IPS-18c (cell line): ENCODE results near the gene IGSF3.

Experiments used
- H3K4me3 ChIP-seq: 2 replicates; pipeline ENCODE4 v1.7.0; 2013; ENCODE audit warnings: low read depth, mild to moderate bottlenecking, low read length, moderate library complexity; ENCODE audit not compliant: insufficient read depth
- H3K9me3 ChIP-seq: one replicate; pipeline ENCODE4 v1.6.1; 2013; ENCODE audit warnings: mild to moderate bottlenecking, low read length, moderate library complexity; ENCODE audit not compliant: control insufficient read depth, insufficient read depth

The IGSF3 gene

DNA sequence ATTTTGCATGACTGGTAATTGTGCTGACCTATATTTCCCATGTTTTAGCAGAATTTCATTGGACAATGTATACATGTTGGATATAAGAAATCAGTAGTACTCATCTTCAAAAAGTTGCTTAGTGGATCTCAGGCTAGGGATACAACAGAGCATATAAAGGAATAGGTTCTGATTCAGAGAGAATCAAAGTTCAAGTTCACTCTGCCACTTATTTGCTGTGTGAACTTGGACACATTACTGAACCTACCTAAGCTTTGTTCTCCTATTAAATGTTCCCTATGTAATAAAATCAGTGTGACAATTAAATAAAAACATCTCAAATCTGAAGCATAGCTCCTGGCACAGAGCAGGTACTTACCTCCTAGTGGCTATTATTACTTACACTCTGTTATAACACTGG, 106.0 kb downstream of the IGSF3 start:
- Histone ChIP-seq H3K9me3 (no peaks in the 10 kb centered on the region), H3K4me3 (no peak overlapping the region)

DNA sequence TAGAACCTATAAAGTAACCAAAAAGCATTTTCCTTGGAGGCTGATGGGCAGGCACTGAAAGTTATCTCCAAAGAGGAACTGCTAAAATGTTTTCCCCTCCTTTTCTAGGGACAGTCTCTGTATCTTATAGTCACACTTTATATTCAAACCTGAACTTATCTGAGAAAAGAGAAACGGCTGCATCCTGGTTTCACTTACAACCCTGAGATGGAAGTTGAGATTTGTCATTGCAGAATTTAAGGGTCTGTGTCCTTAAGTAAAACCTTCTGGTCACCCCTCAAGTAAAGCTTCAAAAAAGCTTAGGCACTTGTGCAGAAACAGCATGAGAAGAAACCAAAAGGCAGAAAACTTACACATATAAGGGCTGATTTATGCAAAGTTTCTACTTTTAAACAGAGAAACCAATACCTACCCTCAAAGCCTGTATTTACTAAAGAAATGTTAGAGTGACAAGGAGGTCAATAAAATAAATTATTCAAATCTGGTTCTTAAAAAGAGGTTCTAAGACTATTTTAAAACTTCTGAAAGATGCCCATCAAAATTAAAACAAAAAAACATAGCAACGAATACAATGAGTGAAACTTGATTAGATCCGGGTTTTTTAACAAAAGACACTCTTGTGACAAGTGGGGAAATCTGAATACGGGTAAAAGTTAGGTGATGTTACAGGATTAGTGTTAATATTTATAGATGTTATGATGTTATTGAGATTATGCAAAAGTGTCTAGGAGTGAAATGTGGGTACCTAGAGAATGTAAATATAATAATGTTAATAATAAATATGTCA, 106.6 kb downstream of the IGSF3 start:
- no peak overlapping the region for H3K4me3 ChIP-seq
- H3K9me3 ChIP-seq = no peaks in the 10 kb centered on the region

DNA sequence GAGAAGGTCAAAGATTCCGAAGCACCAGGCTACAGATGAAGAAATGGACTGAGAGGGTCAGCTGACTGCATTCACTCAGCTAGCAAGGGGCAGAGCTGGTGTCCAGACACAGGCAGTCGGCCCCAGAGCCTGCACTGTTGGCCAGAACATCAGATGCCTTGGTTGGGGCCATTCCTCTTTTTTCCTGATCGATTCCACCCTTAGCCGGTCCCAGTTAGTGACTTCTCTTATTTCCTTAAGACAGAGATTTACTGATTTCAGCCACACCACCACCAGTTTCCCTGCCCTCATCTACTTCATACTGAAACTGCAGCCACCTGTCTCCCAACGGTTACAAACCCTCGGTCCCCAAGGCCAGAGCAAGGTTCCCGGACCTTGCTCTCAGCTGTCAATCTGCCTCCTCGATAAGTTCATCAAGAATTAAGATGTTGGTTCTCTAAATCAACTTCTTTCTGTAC, 108.2 kb downstream of the IGSF3 start:
- no peaks in the 10 kb centered on the region for H3K9me3 ChIP-seq
- no peak overlapping the region for H3K4me3 ChIP-seq

DNA sequence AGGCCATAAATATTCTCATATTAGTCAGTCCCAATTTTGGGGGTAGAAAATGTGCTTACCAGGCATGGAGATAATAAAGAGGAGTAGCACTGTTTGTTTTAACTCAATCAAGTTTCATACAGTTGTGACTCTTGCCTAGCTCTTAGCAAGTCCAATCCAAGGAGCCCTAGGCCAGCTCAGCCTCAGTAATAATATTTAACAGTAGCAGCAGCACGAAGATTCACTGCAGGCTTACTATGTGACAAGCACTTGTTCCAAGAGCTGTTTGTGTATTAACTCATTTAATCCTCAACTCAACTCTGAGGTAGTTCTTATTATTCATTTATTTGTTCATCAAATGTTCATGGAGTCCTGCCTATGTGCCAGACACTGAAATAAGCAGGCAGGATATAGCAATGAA, 109.0 kb downstream of the IGSF3 start:
- Histone ChIP-seq H3K9me3 (no peaks in the 10 kb centered on the region), H3K4me3 (no peak overlapping the region)

DNA sequence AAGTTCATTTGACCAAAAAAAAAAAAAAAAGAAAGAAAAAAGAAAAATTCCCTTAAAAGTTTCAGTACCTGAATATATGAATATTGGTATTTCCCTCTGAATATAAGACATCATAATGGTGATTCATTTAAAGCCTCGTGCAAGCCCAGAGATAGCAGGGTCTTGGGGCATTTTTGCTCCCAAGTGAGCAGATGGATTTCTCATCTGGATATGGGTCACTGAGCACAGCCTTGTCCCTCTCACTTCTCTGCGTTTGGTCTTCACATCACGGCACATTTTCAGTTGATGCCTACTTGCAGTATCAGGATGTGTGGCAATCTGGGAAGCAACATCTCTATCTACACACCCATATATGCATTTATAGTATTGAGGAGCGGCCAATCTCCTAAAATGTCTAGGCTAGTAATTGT, 109.4 kb downstream of the IGSF3 start:
- Histone ChIP-seq H3K9me3 (no peaks in the 10 kb centered on the region), H3K4me3 (no peak overlapping the region)

DNA sequence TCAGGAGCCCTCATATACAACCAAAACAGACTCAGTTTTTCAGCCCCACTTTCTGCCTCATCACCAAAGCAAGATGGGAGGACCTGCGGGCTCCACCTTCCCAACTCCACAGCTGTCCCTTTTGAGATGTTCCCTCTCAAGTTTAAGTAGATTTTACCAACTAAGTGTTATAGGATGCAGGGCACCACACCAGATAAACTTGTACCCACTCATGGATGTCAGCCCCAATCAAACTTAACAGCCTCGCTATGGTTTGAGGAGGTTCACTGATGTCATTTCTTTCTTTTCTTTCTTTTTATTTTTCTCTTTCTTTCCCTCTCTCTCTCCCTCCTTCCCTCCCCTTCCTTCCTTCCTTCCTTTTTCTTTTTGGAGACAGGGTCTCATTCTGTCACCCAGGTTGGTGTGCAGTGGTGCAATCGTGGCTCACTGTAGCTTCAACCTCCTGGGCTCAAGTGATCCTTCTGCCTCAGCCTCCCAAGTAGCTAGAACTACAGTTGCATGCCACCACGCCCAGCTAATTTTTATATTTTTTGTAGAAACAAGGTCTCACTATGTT, 110.1 kb downstream of the IGSF3 start:
- no peak overlapping the region for H3K4me3 ChIP-seq
- H3K9me3 ChIP-seq = no peaks in the 10 kb centered on the region

DNA sequence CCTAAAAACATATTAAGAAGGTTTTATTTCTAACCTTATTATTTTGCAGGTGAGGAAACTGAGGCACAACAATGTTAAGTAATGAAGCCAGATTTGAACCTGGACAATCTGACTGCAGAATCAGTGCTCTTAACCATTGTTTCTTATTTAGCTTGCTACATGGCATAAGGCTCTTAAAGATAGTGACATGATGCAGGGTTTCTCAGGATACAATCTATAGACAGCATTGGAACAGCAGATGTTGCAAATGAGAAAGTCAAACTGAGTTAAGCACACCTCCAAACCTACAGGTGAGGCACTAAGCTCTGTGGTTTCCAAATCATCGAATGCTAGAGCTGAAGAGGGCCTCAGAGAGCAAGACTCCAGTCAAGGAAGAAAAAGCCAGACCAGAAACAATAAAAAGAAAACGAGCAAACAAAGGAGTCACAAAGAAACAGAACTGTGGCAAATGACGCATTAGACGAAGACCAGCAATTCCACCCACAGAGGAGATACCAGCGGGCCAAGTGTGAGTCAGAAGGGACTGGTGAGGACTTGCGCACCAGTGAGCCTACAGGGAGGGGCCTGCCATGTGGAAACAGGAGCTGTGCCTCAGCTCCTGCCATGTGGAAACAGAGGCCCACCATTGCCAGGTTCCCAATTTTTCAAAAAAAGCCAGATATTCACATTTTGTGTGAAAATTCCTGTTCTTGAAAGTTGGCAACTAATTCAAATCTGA, 111.1 kb downstream of the IGSF3 start:
- H3K4me3 ChIP-seq = no peak overlapping the region

DNA sequence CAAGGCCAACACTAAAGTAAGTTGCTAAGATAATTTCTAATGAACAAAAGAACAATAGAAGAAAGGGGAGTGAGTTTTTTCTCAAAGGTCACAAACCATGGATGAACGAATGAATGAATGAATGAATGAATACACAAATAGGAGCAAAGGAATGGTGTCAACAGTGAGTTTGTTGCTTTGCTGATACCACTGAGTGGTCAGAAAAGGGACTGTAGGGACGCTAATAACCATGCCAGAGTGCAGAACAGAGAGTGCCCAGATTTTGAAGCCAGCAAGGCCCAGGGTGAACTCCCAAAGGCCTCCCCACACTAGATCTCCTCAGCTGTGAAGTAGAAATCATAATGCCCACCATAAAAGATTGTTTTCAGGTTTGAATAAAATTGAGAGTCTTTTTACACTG, 112.6 kb downstream of the IGSF3 start:
- no peaks in the 10 kb centered on the region for H3K9me3 ChIP-seq
- no peak overlapping the region for H3K4me3 ChIP-seq

More for the DNA sequence above, 111.1 kb downstream of the IGSF3 start:
- H3K9me3 ChIP-seq = no peaks in the 10 kb centered on the region

DNA sequence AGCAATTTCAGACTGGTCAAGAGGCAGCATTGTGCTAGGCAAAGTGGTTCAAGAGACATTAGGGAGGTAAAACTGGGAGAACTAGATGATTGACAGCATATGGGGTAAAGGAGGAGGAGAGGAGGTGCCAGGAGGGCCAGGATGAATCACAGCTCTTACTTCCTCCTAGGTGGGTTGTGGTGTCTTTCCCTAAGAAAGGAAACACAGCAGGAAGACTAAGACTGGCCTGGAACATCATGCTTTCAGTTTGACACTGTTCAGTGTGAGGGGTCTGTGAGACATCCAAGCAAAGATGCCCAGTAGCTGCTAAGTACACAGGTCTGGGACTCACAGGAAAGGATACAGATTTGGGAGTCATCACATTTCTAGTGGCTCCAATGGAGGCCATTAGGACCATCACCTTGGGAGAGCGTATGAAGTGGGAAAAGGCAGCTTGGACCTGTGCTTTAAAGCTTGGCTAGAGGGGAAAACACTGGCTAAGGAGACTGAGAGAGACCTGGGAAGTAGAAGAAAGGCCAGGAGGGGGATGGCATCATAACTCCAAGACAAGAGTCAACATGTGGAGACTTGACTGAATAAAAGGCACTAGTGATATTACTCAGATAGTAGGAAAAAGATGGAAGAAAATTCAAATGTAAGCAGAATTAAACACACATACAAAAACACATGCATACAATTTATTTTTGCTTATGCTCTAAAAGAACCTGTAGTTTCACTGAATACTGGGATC, 114.0 kb downstream of the IGSF3 start:
- Histone ChIP-seq H3K9me3 (no peaks in the 10 kb centered on the region), H3K4me3 (no peak overlapping the region)

DNA sequence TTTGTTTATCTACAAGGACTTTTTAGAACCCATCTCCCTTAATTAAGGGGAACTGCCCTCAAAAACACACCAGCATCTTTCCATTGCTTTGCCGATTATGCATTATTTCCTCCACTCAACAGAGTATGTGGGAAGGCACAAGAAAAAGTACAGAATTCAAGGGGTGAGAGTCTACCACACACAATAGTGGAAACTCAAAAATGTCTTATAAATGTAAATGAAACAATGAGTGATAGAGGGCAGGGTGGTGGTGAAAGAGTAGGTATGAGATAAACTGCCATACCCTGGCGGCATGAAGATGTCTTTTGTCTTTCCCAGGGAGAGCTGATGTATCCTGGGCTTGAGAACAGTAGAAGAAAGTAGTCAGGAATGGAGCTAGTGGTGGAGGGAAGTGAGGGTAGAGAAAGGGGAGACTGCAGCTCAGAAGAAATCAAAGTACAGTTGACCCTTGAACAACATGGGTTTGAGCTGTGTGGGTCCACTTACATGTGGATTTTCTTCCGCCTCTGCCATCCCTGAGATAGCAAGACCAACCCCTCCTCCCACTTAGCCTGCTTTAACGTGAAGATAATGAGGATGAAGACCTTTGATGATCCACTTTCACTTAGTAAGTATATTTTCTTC, 121.1 kb downstream of the IGSF3 start:
- H3K4me3 ChIP-seq = no peak overlapping the region
- no peaks in the 10 kb centered on the region for H3K9me3 ChIP-seq

DNA sequence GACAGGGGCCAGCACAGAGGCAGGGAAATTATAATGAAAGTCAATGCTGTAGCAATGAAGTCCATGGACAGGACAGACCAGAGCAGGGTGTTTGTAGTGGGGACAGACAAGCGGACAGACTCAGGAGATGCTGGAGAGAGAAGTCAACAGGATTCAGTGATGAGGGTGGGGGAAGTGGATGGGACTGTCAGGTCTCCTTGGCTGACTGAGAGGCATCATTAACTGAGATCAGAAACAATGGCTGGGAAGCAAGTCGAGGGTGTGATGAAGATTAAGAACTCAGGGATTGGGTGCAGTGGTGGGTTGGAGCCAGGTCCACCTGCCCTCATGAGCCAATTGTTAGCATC, 122.2 kb downstream of the IGSF3 start:
- Histone ChIP-seq H3K9me3 (no peaks in the 10 kb centered on the region), H3K4me3 (no peak overlapping the region)

DNA sequence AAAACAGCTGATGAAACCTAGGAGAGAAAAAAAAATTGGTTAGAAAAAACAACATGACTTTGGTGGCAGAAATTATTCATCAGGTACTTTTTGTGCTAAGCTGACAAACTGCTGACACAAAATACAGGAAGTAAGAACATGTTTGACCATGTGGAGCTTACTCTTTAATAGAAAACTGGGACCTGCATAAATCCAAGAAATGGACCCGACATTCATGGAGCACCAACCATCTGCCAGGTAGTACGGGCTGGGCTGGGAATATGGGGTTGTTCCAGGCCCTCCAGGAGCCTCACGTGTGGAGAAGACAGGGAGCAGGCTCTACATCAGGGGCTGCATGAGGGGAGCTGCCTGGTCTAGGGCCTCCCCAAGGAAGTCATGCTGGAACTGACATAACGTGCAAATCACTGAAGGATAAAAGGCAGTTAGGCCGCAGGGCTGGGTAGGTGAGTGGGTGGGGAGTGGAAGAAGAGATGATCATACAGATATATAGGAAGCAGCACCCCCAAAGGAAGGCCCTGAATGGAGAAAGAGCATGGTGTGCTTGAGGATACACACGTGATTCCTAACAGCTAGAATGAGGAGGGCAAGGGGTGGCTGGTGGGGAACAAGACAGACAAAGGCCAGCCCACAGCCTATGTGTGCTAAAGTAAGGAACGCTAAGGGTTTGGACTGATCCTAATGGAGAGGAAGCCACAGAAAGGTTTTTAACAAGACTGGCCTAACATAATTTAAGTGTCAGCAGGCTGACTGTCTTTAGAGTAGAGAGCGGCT, 122.8 kb downstream of the IGSF3 start:
- no peak overlapping the region for H3K4me3 ChIP-seq
- no peaks in the 10 kb centered on the region for H3K9me3 ChIP-seq

DNA sequence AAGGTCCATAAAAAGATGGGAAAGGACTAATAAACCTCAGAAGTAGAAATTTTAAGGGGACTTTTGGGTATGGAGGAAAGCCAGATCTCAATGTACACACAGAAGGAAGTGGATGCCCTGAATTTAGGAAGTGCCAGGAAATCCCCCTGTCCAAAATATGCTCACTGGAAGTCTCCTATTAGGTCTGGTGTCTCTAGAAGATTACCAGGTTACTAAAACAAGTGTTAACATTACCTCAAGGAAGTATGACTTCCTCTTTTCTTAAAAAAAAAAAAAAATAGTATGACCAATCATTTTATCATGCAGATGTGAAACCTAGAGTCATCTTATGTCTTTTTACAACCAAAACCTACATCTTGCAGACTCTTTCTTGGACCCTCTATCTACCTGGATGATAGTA, 127.4 kb downstream of the IGSF3 start:
- Histone ChIP-seq H3K9me3 (no peaks in the 10 kb centered on the region), H3K4me3 (no peak overlapping the region)

DNA sequence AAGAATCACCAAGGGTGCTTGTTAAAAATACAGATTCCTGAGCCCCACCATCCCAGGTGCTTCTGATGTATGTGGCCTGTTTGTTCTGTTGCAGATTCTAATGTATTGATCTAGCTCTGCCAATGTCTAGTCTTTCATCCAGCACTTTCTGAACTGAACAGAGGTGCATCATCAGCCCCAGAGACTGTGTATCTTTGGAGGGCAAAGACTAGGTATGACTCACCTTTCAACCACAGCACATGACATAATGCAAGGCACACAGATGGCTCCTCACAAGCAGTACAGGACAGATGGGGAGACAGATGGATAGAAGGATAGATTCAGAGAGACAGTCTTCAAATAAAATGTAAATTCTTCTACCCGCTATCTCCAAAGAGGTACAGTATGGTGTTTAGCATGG, 129.0 kb downstream of the IGSF3 start:
- peaks cover 3% of the 10 kb centered on the region for H3K9me3 ChIP-seq
- H3K4me3 ChIP-seq = no peak overlapping the region

DNA sequence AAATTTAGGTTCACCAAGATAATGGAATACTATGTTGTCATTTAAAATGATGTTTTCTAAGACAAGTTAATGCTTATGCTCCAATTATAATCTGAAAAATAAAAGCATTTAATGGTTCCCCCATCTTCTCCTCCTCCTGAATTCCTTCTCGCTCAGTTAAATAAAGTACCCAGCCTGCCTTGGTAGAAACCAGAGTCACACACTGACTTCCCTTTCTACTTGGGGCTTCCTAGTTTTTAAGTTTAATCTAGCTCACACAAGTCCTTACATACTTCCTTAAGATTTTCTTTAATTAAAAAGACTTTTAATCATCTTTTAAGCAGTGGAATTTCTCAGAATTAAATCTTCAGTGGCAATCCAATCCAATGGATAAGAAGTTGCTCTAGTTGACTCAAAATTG, 129.6 kb downstream of the IGSF3 start:
- H3K4me3 ChIP-seq = no peak overlapping the region
- H3K9me3 ChIP-seq = peaks cover 3% of the 10 kb centered on the region

DNA sequence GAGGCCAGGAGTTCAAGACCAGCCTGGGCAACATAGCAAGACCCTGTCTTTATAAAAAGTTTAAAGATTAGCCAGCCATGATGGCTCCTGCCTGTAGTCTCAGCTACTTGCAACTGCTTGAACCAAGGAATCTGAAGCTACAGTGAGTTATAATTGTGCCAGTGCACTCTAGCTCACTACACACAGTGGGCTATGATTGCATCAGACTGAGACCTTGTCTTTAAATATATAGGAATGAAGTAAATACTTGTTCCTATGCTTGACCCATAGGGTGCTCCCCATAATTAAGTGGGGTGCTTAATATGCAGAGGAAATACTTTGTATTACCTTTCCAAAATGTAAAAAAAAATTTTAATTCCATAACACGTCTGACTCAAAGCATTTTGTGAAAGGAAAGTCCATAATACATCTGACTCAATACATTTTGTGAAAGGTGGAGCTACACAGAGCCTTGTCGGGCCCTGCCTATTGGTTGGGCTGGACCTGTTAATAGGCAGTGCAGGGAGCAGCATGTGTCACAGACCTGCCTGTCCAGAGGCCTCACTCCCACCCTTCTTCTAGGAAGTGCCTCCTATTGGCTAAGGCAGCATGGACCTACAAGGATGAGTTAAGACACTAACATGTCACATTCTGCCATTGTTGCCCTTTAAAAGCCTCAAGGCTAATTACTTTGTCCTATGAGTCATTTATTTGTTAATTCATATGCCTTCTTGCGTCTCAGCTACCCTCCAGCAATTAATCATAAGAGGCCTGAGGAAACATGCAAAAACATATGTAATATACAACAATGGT, 130.3 kb downstream of the IGSF3 start:
- Histone ChIP-seq H3K4me3 (no peak overlapping the region), H3K9me3 (peaks cover 3% of the 10 kb centered on the region)
